ENCODE results near the gene GRIP2.

DNA sequence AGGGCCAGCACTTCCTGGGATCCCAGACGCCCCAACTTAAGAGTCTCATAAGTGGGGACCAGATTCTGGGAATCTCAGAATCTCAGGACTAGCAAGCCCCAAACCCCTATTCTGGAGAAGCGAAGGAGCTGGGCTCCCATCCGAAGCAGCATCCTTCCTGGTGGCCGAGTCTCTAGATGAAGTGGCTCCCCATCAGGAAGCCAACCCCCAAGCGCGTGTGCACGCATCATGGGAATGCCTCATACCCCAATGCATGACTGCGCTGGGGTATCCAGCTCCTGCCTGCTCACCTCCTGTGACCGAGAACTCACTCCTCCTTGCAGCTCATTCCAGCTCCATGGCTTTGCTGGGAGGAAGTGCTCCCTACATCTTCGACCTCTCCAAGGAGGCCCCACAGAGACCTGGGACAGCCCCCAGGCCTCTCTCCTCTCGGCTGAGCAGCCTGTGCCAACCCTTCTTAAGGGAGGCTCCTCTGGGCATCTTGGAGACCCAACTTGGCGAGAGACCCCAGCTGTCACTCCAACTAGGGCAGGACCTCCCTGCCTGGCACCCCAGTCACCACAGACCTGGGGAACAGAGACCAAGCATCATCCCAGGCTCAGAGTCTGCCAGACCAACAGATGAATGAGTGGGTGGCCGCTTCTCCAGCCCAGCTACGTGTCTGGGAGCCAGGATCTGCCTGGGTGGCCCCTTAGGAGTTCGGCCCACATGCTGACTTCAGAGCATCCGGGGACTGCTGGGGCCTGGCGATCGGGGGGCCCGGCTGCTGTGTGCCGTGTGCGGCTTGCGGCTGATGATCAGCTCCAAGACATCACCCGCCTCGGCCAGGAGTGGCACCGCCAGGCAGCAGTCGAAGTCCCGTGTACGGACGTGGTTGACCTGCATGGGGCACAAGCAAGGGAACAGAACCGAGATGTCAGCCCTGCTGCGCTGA is 46.9 kb downstream of the GRIP2 start:
- TF ChIP-seq POLR2A (IDR thresholded peaks at IDR 0.05) (no peak), CTCF (IDR thresholded peaks at IDR 0.05) (no peak)
